Measurements from ENCODE around the gene ALG12. TPM values are rescaled to one million over a fixed set of nuclear protein-coding genes. Genes with fewer than 3 reads are reported as not detected.

The ALG12 gene
- total RNA-seq, 1 donor from 2014 or later: 20.6 TPM

DNA sequence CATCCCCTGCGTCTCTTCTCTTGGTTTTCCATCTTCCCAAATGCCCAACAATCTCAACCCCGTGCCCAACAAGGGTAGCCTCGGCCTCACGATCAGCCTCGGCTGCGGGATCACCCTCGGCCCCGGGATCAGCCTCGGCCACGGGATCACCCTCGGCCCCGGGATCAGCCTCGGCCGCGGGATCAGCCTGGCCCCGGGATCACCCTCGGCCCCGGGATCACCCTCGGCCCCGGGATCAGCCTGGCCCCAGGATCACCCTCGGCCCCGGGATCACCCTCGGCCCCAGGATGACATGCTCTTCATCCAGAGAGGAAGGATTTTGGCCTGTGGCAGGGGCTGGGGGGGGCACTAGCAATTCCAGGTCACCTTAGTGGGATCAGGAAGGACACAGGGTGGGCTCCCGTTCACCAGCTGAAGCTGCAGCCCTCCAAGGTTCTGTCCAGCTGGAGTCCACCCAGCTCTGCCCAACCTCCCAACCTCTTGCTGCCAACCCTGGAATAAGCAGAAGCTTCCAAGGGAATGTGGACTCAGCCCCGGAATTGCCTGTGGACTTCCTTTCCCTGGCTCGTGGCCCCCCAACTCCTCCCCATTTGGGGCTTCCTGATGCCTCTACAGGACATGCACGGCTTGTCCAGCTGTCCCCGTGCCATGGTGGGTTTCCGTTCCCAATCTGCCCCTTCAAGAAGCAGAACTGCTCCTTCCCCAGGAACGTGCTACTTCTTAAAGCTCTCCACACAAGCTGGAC, 6.2 kb downstream of the ALG12 start:
- TF ChIP-seq, protein P1, sequence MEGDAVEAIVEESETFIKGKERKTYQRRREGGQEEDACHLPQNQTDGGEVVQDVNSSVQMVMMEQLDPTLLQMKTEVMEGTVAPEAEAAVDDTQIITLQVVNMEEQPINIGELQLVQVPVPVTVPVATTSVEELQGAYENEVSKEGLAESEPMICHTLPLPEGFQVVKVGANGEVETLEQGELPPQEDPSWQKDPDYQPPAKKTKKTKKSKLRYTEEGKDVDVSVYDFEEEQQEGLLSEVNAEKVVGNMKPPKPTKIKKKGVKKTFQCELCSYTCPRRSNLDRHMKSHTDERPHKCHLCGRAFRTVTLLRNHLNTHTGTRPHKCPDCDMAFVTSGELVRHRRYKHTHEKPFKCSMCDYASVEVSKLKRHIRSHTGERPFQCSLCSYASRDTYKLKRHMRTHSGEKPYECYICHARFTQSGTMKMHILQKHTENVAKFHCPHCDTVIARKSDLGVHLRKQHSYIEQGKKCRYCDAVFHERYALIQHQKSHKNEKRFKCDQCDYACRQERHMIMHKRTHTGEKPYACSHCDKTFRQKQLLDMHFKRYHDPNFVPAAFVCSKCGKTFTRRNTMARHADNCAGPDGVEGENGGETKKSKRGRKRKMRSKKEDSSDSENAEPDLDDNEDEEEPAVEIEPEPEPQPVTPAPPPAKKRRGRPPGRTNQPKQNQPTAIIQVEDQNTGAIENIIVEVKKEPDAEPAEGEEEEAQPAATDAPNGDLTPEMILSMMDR (IDR thresholded peaks at IDR 0.05): no peak
- peaks cover 6% of the 10 kb centered on the region for H3K36me3 Mint-ChIP-seq (ENCODE audit: low read depth)
- peaks cover 3% of the 10 kb centered on the region for H3K4me1 Mint-ChIP-seq (ENCODE audit: low read depth)
- H3K27me3 Mint-ChIP-seq (ENCODE audit: low read depth): no peaks in the 10 kb centered on the region
- H3K27ac Mint-ChIP-seq (ENCODE audit: unreplicated experiment): peak overlapping the region; percentile 5
- H3K4me3 Mint-ChIP-seq (ENCODE audit: unreplicated experiment): no peak overlapping the region
- H3K9me3 Mint-ChIP-seq (ENCODE audit: low read depth): no peaks in the 10 kb centered on the region
- no peak for DNase-seq (ENCODE audit: low spot score)

DNA sequence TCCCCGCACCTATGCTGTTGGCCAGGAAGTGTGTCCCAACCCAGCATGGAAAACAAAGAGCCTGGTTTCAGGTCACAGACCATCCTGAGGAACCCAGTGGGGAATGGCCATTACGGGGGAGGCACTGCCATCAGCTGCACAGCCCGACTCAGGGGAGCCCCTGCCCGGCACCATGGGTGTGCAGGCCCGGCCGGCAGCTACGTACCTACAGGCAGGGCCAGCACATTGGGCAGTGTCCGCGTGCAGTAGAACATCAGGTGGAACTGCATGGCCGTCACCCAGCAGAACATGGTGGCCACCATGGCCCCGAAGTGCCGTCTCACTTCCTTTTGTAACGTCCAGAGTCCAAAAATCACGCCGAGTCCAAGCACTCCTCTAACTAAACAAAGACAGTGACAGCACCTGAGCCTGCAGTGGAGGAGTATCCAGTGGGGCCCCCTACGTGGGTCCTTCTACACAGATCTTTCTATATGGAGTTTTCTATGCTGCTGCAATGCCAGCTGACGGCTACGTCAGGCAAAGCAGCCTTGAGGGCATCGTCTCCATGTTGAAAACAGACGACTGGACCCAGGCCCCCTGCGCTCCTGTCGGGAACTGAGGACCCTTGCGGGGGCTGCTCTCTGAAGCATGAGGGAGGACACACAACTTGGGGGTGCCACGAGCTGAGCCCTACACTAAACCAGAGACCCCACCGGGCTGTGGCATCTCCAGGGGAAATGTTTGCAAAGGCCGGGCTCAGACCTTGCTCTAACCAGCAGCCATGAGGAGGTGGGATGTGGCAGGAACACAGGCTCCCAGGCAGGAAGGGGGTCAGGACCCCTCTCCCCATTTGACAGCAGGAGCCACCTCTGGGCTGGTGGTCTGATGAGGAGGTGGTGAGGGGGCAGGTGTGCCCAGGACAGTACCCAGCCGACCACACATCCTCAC, 7.7 kb downstream of the ALG12 start:
- Mint-ChIP-seq H3K4me3 (ENCODE audit: unreplicated experiment) (no peak overlapping the region), H3K27me3 (ENCODE audit: low read depth) (no peaks in the 10 kb centered on the region), H3K27ac (ENCODE audit: unreplicated experiment) (no peak overlapping the region), H3K9me3 (ENCODE audit: low read depth) (no peaks in the 10 kb centered on the region), H3K4me1 (ENCODE audit: low read depth) (no peaks in the 10 kb centered on the region), H3K36me3 (ENCODE audit: low read depth) (peaks cover 7% of the 10 kb centered on the region)
- TF ChIP-seq, protein P1 (IDR thresholded peaks at IDR 0.05): no peak
- DNase-seq (ENCODE audit: low spot score): no peak

DNA sequence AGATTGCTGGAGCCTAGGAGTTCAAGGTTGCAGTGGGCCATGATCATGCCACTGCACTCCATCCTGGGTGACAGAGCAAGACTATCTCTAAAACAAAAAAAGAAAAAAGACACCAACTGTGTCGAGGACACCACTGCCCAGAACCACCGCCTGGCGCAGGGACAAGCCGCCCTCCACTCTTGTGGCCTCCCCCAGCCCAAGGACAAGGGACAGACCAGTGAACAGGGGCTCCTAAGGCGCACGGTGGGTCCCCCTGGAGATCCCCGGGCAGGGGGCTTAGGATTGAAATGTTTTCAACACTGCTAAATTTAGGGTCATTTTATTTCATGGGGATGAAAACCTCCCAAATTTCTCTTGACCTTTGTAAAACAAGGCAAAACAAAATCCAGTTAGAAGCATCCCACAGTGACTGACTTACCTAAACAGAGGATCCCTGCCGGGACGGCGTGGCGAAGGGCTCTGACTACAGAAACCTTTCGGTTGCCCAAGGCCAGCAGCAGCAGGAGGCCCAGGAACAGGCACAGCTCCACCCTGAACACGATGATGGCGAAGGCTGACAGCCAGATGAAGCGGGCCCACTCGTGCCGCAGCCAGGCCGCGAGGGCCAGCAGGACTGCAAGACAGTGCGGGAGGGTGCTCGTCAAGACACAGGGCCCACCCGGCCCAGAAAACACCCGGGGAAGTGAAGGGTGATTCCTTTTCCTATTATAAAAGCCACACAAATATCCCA, 8.6 kb downstream of the ALG12 start:
- no peaks in the 10 kb centered on the region for H3K4me1 Mint-ChIP-seq (ENCODE audit: low read depth)
- H3K27ac Mint-ChIP-seq (ENCODE audit: unreplicated experiment): no peak overlapping the region
- H3K27me3 Mint-ChIP-seq (ENCODE audit: low read depth): no peaks in the 10 kb centered on the region
- H3K4me3 Mint-ChIP-seq (ENCODE audit: unreplicated experiment): no peak overlapping the region
- no peak for DNase-seq (ENCODE audit: low spot score)
- no peaks in the 10 kb centered on the region for H3K9me3 Mint-ChIP-seq (ENCODE audit: low read depth)
- H3K36me3 Mint-ChIP-seq (ENCODE audit: low read depth): peaks cover 7% of the 10 kb centered on the region
- TF ChIP-seq, protein P1 (IDR thresholded peaks at IDR 0.05): no peak

DNA sequence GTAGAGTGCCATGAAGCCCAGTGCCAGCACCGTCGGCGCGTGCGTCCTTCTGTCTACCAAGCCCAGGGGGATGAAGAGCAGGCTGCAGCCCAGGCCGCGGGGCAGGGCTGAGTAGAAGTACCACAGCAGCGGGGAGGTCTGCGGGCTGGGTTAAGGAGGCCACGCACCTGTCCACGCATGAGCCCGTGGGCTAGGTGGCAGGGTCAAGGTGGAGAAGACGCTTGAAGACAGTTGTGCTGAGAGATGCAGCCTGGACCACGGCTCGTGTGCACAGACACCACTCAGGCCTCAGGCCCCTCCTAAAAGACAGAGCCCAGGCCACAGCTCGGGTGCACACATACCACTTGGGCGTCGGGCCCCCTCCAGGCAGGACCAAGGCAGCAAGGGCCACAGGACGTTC, 10.4 kb downstream of the ALG12 start:
- TF ChIP-seq, protein P1 (IDR thresholded peaks at IDR 0.05): no peak
- Mint-ChIP-seq H3K4me3 (ENCODE audit: unreplicated experiment) (no peak overlapping the region), H3K36me3 (ENCODE audit: low read depth) (peaks cover 7% of the 10 kb centered on the region), H3K9me3 (ENCODE audit: low read depth) (no peaks in the 10 kb centered on the region), H3K27ac (ENCODE audit: unreplicated experiment) (no peak overlapping the region), H3K27me3 (ENCODE audit: low read depth) (no peaks in the 10 kb centered on the region), H3K4me1 (ENCODE audit: low read depth) (no peaks in the 10 kb centered on the region)
- peak; percentile 83 for DNase-seq (ENCODE audit: low spot score)

DNA sequence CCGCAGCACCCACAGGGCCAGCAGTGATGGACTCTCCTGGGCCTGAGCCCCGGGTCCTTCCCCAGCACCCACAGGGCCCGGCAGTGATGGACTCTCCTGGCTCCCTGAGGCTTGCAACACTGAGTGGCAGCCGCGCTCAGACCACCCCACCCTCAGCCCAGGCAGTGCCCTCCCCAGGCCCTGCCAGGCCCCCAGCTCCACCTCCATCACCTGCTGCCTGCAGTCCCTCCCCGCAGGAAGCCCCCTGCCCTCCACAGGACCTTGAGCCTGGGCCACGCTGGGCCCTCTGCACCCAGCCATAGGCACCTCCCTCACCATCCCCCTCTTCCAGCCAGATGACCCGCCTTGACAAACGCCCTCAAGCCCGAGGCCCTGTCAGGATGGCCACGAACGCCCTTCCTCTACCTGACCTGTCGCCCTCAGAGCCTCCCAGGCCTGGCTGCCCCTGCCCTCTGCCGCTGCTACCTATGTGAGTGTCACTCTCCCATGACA, 11.4 kb downstream of the ALG12 start:
- DNase-seq (ENCODE audit: low spot score): no peak
- H3K27ac Mint-ChIP-seq (ENCODE audit: unreplicated experiment): no peak overlapping the region

More for the DNA sequence above, 11.4 kb downstream of the ALG12 start:
- no peak overlapping the region for H3K4me3 Mint-ChIP-seq (ENCODE audit: unreplicated experiment)
- no peaks in the 10 kb centered on the region for H3K9me3 Mint-ChIP-seq (ENCODE audit: low read depth)
- no peaks in the 10 kb centered on the region for H3K4me1 Mint-ChIP-seq (ENCODE audit: low read depth)
- peaks cover 9% of the 10 kb centered on the region for H3K36me3 Mint-ChIP-seq (ENCODE audit: low read depth)
- H3K27me3 Mint-ChIP-seq (ENCODE audit: low read depth): no peaks in the 10 kb centered on the region
- TF ChIP-seq, protein P1 (IDR thresholded peaks at IDR 0.05): no peak
